ENCODE data around the gene SLC4A8. TPM values are rescaled to one million over a fixed set of nuclear protein-coding genes. Genes with fewer than 3 reads are reported as not detected.

The SLC4A8 gene
- total RNA-seq, 1 experiment from 2014 or later = 0.89 TPM

DNA sequence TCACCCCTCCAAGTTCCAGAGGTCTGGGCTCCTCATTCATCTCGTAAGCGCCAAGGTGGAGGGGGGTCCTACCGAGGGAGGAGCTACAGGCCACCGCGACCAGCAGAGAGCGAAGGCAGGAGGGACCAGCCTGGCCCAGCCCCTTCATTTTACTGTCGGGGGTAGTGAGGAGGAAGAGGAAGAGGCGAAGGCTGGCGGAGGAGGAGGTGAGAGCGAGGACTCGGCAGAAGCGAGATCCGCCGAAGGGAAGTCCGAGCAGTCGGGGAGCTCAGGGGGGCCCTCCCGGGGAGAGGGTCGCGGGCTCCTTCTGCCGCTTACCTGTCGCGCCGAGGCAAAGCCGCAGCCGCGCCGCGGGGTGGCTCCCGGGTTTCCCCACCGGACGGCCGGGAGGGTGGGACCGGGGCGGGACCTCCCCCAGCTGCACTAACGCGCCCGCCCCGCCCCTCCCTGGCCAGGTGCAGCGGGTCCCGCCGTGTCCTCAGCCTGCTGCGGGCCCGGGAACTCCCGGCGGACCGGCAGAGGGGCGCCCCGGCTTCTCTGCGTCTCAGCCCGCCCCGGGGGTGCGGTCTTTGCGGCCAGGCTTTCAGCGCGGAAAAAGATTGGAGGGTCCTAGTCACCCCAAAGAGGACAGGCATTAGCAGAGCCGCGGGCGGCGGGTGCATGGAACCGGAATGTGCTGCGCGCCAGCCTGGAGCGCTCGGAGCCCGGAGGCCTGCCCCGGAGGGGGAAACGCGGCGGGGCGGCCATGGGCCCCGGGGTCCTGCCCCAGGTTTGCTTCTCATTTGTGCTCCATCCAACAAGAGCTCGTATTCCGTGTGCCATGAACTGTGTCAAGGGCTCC is 33.1 kb upstream of the SLC4A8 start, which contains the start of gene GALNT6:
Gene GALNT6 (minus strand): TSS at position 124 of the 841 bp plus-strand sequence. CDS start 11,625 bp downstream, outside the sequence.
- no peak for DNase-seq
- H3K36me3 ChIP-seq = no peaks in the 10 kb centered on the region
- no peak within 1 kb of the TSS for H3K4me3 ChIP-seq
- H3K9me3 ChIP-seq = no peaks in the 10 kb centered on the region
- no peaks in the 10 kb centered on the region for H3K27me3 ChIP-seq

- no peaks in the 10 kb centered on the region for H3K27me3 ChIP-seq
- DNase-seq = no peak
- H3K36me3 ChIP-seq = no peaks in the 10 kb centered on the region
- H3K9me3 ChIP-seq = no peaks in the 10 kb centered on the region
- no peak overlapping the region for H3K4me3 ChIP-seq
Observed at GRCh38 chr12:51392556-51393237, 31.9 kb upstream of the SLC4A8 start.

DNA sequence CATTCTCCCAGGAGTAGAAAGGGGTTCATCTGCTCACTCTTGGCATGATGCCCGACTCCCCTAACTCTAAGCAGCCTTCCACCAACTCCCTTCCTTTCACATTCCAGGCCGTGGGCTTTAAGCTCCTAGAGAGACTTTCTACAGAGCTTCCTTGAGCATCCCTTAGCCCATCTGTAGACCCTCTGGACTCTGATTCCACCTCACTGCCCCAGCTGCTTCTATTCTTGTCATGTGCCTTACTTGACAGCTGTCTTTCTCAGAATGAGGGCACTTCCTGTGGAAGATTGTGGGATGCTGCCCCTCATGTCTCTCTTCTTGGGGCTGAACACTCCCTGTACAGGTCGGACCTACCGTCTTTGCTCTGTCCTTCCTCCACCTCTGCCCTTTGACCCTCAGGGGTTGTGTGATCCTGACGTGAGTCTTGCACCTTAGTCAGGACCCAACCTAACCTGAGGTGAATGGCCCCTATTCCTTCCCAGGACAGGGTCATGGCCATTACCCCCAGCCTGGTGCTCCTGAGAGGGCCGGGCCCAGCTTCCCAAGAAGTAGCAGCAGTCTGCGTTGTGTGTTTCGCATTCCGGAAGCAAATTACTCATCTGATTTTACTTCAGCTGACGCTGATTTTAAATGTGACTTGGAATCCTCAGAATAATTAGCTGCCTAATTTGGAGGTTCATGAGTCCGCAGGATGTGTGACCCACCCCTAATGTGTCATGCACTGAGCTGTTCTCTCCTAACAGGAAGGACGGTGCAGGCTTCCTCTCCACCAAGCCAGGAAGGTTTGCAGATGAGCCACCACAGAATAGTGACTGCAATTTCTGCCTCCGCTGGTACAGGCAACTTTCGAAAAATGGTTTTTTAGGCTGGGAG is 30.7 kb upstream of the SLC4A8 start:
- no peak overlapping the region for H3K4me3 ChIP-seq
- no peaks in the 10 kb centered on the region for H3K9me3 ChIP-seq
- H3K27me3 ChIP-seq = no peaks in the 10 kb centered on the region
- no peaks in the 10 kb centered on the region for H3K36me3 ChIP-seq
- DNase-seq = no peak

GRCh38 chr12:51395283-51396230 is 29.1 kb upstream of the SLC4A8 start:
- no peaks in the 10 kb centered on the region for H3K27me3 ChIP-seq
- H3K9me3 ChIP-seq = no peaks in the 10 kb centered on the region
- no peaks in the 10 kb centered on the region for H3K36me3 ChIP-seq
- DNase-seq = no peak
- H3K4me3 ChIP-seq = no peak overlapping the region

DNA sequence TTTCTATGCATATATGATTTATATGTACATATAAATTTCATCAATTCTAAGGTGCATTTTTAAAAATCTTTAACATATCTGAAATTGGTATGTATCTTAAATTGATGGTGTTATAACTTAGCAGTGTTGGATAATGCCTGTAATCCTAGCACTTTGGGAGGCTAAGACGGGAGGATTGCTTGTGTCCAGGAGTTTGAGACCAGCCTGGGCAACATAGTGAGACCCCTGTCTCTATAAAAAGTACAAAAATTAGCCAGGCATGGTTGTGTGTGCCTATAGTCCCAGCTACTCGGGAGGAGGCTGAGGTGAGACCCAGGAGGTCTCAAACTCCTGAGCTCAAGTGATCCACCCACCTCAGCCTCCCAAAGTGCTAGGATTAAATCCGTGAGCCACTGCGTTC is 27.0 kb upstream of the SLC4A8 start:
- no peaks in the 10 kb centered on the region for H3K9me3 ChIP-seq
- H3K27me3 ChIP-seq = no peaks in the 10 kb centered on the region
- no peak for DNase-seq
- no peak overlapping the region for H3K4me3 ChIP-seq
- no peaks in the 10 kb centered on the region for H3K36me3 ChIP-seq

- H3K9me3 ChIP-seq = no peaks in the 10 kb centered on the region
- no peak for DNase-seq
- no peaks in the 10 kb centered on the region for H3K36me3 ChIP-seq
- no peaks in the 10 kb centered on the region for H3K27me3 ChIP-seq
- H3K4me3 ChIP-seq = no peak overlapping the region
Observed at GRCh38 chr12:51399891-51400290, 24.7 kb upstream of the SLC4A8 start.

DNA sequence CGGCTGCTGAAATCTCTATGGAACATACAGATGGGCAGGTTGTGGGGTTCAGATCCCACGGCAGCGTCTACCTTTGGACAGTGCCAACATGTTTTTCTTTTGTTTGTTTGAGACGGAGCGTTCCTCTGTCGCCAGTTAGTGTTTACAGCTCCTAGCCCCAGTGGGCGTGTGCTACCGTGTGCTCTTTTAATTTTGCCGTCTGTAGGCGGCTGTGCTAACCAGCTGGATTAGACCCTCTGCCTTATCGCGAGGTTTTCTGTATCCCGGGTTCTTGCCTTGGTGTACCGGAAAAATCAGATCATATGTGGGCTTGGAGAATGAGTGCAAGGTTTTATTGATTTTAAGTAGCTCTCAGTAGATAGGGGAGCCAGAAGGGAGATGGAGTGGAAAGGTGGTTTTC is 23.6 kb upstream of the SLC4A8 start:
- Histone ChIP-seq H3K9me3 (no peaks in the 10 kb centered on the region), H3K27me3 (no peaks in the 10 kb centered on the region), H3K4me3 (no peak overlapping the region), H3K36me3 (no peaks in the 10 kb centered on the region)
- no peak for DNase-seq

DNA sequence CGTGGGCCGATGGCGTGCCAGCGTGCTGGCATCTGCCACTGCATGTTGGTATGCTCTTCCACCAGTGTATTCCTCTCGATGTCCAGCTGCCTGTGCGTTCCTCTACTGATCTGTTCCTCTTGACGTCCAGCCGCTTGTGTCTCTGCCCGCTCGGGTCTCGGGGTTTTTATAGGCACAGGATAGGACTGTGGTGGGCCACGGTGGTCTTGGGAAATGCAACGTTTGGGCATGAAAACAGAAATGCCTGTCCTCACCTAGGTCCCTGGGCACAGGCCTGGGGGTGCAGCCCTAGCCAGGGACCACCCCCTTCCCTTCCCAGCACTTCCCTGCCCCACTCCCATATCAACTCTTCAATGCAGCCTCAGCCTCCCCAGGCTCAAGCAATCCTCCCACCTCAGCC is 23.1 kb upstream of the SLC4A8 start:
- no peak for DNase-seq
- no peaks in the 10 kb centered on the region for H3K27me3 ChIP-seq
- H3K9me3 ChIP-seq = no peaks in the 10 kb centered on the region
- no peaks in the 10 kb centered on the region for H3K36me3 ChIP-seq
- no peak overlapping the region for H3K4me3 ChIP-seq

DNA sequence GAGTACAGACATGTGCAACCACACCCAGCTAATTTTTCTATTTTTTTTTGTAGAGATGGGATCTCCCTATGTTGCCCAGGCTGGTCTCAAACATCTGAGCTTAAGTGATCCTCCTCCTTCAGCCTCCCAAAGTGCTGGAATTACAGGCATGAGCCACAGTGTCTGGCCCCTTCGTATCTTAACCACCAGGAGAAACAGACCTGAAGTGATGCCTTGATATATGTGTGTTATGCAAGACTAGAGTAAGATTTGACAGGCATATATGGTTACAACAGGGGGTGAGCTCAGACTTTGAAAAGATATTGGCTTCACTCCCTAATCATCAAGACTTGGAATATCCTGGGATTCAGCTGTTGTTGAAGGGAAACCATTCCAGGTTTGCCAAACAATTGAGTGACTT is 22.7 kb upstream of the SLC4A8 start:
- DNase-seq = no peak
- Histone ChIP-seq H3K27me3 (no peaks in the 10 kb centered on the region), H3K36me3 (no peaks in the 10 kb centered on the region), H3K9me3 (no peaks in the 10 kb centered on the region), H3K4me3 (no peak overlapping the region)

DNA sequence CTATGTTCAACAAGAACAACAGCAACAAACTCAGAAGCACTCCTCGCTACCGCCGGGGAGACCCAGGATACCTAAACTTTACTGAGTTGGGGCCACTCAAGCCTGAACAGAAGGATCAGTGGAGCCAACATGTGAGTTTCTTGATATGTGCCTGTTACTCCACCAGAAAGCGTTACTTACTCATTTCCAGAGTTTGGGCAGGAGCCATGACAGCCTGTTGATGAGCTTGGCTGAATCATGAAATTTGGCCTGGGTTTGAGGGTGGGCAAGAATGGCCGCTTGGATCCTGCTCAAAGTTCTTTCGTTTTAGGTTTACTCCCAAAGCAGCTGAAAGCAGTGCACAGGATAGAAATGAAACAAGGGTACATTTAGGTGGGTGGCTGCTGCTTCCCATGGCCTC is 21.5 kb upstream of the SLC4A8 start:
- DNase-seq = peak; percentile 31
- Histone ChIP-seq H3K36me3 (no peaks in the 10 kb centered on the region), H3K4me3 (no peak overlapping the region), H3K27me3 (no peaks in the 10 kb centered on the region), H3K9me3 (no peaks in the 10 kb centered on the region)

GRCh38 chr12:51403681-51404136 is 20.9 kb upstream of the SLC4A8 start:
- no peaks in the 10 kb centered on the region for H3K27me3 ChIP-seq

GRCh38 chr12:51404627-51405026 is 20.0 kb upstream of the SLC4A8 start:
- DNase-seq = no peak
- Histone ChIP-seq H3K9me3 (no peaks in the 10 kb centered on the region), H3K4me3 (no peak overlapping the region), H3K36me3 (no peaks in the 10 kb centered on the region), H3K27me3 (no peaks in the 10 kb centered on the region)

More at GRCh38 chr12:51403681-51404136, 20.9 kb upstream of the SLC4A8 start:
- no peak for DNase-seq
- H3K4me3 ChIP-seq = no peak overlapping the region
- no peaks in the 10 kb centered on the region for H3K9me3 ChIP-seq
- H3K36me3 ChIP-seq = no peaks in the 10 kb centered on the region

DNA sequence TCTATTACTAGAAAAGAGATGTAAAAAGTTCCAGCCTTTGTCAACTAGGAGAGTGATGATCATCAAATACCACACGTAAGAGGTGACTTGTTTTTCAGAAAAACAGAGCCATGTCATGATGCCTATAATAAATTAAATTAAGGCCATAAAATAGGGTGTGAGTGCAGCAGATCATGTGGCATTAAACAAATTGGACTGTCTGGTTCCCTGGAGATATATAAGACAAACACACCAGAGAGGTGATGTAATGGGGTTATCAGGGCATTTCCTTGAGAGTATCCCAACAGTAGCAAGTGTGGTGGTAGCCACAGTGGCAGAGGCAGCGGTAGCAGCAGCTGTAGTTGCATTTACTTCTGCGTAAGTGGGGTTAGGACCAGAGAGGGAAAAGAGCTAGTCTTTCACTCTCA is 18.8 kb upstream of the SLC4A8 start:
- Histone ChIP-seq H3K27me3 (no peaks in the 10 kb centered on the region), H3K4me3 (no peak overlapping the region), H3K9me3 (no peaks in the 10 kb centered on the region), H3K36me3 (no peaks in the 10 kb centered on the region)
- DNase-seq = no peak

DNA sequence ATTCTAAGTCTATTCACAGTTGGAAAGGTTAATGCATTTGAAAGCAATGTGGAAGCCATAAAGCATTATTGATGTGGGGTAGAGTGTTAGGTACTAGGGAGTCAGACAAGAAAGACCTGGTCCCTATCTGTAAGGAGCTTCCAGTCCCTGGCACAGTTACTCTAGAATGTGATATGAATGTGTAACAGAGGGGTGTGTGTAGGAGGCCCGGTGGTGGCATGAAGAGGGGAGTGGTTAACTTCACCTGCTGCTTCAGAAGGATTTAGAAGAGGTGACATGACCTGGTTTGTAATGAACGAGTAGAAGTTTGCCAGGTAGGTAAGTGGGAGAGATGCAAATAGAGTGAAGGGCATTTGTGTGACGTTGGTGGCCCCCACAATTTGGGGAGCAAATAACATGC is 18.3 kb upstream of the SLC4A8 start:
- H3K9me3 ChIP-seq = no peaks in the 10 kb centered on the region
- no peak overlapping the region for H3K4me3 ChIP-seq
- H3K27me3 ChIP-seq = no peaks in the 10 kb centered on the region
- no peak for DNase-seq
- no peaks in the 10 kb centered on the region for H3K36me3 ChIP-seq

GRCh38 chr12:51406859-51407258 is 17.8 kb upstream of the SLC4A8 start:
- DNase-seq = no peak
- Histone ChIP-seq H3K9me3 (no peaks in the 10 kb centered on the region), H3K27me3 (no peaks in the 10 kb centered on the region), H3K4me3 (no peak overlapping the region), H3K36me3 (no peaks in the 10 kb centered on the region)

DNA sequence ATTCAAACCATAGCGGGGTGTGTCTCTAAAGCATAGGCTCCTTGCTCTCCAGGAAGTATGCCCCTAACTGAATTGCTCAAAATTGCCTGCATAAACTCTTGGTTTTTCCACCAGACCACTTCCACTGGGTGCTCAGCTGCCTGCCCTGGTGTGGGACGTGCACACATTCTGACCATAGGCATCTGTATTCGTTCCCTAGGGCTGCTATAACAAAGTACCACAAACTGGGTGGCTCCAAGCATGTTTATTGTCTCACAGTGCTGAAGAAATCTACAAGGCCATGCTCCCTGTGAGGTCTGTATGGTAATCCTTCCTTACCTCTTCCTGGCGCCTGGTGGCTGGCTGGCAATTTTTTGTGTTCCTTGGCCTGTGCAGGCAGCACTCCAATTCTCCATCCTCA is 17.0 kb upstream of the SLC4A8 start:
- no peaks in the 10 kb centered on the region for H3K9me3 ChIP-seq
- H3K27me3 ChIP-seq = no peaks in the 10 kb centered on the region; the same call in 1 of the 2 replicates
- no peak for DNase-seq
- H3K36me3 ChIP-seq = no peaks in the 10 kb centered on the region
- no peak overlapping the region for H3K4me3 ChIP-seq
